Uterus (tissue), 4 donors: ENCODE measurements around the gene TMEM185B. TPM values are rescaled to one million over a fixed set of nuclear protein-coding genes. Genes with fewer than 3 reads are reported as not detected.

ENCODE experiments used
- DNase-seq, 2 donors: peaks; one replicate each; pipeline ENCODE4 v3.0.0-alpha.2; 2019 to 2020
- H3K27ac ChIP-seq, 2 donors: fragments of 200-600 bp; sonication (generic); 1 replicate in 1 of 2; 2 replicates in 1 of 2; pipeline ENCODE4 v1.5.1; 2016 to 2018
- H3K27me3 ChIP-seq, 2 donors: fragments of 200-600 bp; sonication (generic); one replicate each; pipeline ENCODE4 v1.5.1; 2018 to 2019; ENCODE audit warnings: control low read depth in 1 of 2
- H3K36me3 ChIP-seq, 2 donors: fragments of 200-600 bp; sonication (generic); one replicate each; pipeline ENCODE4 v1.5.1; 2019; ENCODE audit warnings: control low read depth in 1 of 2
- H3K4me1 ChIP-seq, 2 donors: fragments of 200-600 bp; sonication (generic); one replicate each; pipeline ENCODE4 v1.5.1; 2018 to 2019; ENCODE audit warnings: control low read depth in 1 of 2
- H3K4me3 ChIP-seq, 2 donors: fragments of 200-600 bp; sonication (generic); 1 replicate in 1 of 2; 2 replicates in 1 of 2; pipeline ENCODE4 v1.5.1; 2018 to 2019; ENCODE audit warnings: mild to moderate bottlenecking in 1 of 2
- H3K9me3 ChIP-seq, 2 donors: fragments of 200-600 bp; sonication (generic); one replicate each; pipeline ENCODE4 v1.5.1; 2019; ENCODE audit warnings: control low read depth in 1 of 2
- POLR2A ChIP-seq, 2 donors: fragments of 450-650 bp; IDR thresholded peaks; one replicate each; pipeline ENCODE4 v1.6.1; 2016; ENCODE audit warnings: antibody characterized with exemption in 2 of 2, mild to moderate bottlenecking in 1 of 2, moderate library complexity in 1 of 2
- intact Hi-C: fragments of 100-400 bp; cut with DNase I; formaldehyde crosslinking; loops from one replicate; pipeline ENCODE4 v1.15.1; 2023; ENCODE audit warnings: low total_unique reads
- total RNA-seq, 4 donors: library from RNA; depleted of rRNA in 3 of 4; stranded (reverse); fragments of >200 nt in 3 of 4; gene quantifications; one replicate each; pipeline versions ENCODE4 v1.1.0 to v1.2.4, GENCODE V29; 2014 to 2023
- TF ChIP-seq, protein P1 (sequence below), 4 experiments: fragments of 200-600 bp in 2 of 4; fragments of 450-650 bp in 2 of 4; sonication (generic) in 2 of 4; IDR thresholded peaks; one replicate each; pipeline ENCODE4 v1.5.1; 2016 to 2019; ENCODE audit warnings: antibody characterized with exemption in 4 of 4, mild to moderate bottlenecking in 2 of 4, moderate library complexity in 1 of 4
- donor health status: DM: yes; HTN: yes; CAD: no.

The TMEM185B gene
- total RNA-seq, 4 donors from 2014 or later = 11.5 to 34.6 (median 22.0) TPM

- intact Hi-C loops = no loop called here
- Histone ChIP-seq H3K27ac (peak overlapping the region; percentile 66 to 75), H3K27me3 (no peaks in the 10 kb centered on the region), H3K4me1 (no peaks in the 10 kb centered on the region), H3K36me3 (no peaks in the 10 kb centered on the region), H3K4me3 (peak overlapping the region; percentile 27 to 44), H3K9me3 (no peaks in the 10 kb centered on the region)
- peak in 1 of 2 donors; percentile 22 for DNase-seq
- no peak for TF ChIP-seq POLR2A (IDR thresholded peaks at IDR 0.05)
- TF ChIP-seq, protein P1, sequence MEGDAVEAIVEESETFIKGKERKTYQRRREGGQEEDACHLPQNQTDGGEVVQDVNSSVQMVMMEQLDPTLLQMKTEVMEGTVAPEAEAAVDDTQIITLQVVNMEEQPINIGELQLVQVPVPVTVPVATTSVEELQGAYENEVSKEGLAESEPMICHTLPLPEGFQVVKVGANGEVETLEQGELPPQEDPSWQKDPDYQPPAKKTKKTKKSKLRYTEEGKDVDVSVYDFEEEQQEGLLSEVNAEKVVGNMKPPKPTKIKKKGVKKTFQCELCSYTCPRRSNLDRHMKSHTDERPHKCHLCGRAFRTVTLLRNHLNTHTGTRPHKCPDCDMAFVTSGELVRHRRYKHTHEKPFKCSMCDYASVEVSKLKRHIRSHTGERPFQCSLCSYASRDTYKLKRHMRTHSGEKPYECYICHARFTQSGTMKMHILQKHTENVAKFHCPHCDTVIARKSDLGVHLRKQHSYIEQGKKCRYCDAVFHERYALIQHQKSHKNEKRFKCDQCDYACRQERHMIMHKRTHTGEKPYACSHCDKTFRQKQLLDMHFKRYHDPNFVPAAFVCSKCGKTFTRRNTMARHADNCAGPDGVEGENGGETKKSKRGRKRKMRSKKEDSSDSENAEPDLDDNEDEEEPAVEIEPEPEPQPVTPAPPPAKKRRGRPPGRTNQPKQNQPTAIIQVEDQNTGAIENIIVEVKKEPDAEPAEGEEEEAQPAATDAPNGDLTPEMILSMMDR (IDR thresholded peaks at IDR 0.05) = no peak
These were observed 8.9 kb upstream of the TMEM185B start for GRCh38 chr2:120231974-120232635.

GRCh38 chr2:120231564-120231973, 8.4 kb upstream of the TMEM185B start:
- no peak for TF ChIP-seq POLR2A (IDR thresholded peaks at IDR 0.05)
- TF ChIP-seq, protein P1 (IDR thresholded peaks at IDR 0.05) = no peak
- peak in 1 of 2 donors; percentile 12 for DNase-seq
- intact Hi-C loops = no loop called here
- Histone ChIP-seq H3K9me3 (no peaks in the 10 kb centered on the region), H3K27me3 (no peaks in the 10 kb centered on the region), H3K36me3 (no peaks in the 10 kb centered on the region), H3K27ac (peak overlapping the region; percentile 66 to 75), H3K4me1 (no peaks in the 10 kb centered on the region), H3K4me3 (peak overlapping the region in 1 of 2 donors; percentile 44)

DNA sequence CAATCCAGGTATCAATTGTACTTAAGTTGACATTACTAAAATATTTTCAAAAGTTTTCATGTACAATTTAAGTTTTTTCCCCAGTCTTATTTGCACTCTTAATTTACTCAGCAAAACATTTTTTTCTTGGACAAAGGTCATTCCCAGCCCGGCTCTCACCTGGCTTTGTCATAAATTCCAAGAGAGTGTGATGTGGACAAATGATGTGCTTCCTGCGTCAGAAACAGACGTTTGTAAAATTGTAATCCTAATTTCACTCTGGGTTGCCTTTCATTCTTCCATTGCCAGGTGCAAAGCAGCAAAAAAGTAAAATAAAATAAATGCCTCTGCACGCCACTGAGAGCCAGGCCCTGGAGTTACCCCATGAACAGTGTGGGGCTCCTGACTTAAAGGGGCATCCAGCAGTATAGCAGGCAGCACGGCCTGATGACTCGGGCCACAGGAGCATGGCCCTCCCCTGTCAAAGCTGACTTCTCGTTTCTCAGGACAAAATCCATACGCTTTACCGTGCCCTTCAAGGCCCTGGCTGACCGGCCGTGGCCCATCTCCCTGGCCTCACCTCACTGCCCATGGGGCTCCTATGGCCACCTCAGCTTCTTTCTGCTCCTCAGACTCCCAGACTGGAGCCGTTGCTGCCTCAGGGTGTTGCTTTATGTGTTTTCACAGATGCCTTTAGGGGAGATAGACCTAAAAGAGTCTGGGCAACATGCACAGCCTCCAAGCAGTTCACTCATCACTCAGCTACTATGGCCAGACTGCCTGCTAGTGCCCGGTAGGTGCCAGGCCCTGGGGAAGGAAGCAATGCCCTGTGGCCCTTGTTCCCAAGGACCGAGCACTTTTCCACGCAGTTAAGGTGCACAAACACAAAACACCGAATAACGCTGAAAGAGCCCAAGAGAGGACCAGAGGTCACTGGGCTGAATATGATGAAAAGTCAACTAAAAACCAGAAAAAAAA, 7.6 kb upstream of the TMEM185B start:
- Histone ChIP-seq H3K4me3 (no peak overlapping the region), H3K36me3 (no peaks in the 10 kb centered on the region), H3K27me3 (no peaks in the 10 kb centered on the region), H3K4me1 (no peaks in the 10 kb centered on the region), H3K9me3 (no peaks in the 10 kb centered on the region), H3K27ac (peak overlapping the region in 1 of 2 donors; percentile 25)
- intact Hi-C loops = no loop called here
- no peak for TF ChIP-seq POLR2A (IDR thresholded peaks at IDR 0.05)
- TF ChIP-seq, protein P1 (IDR thresholded peaks at IDR 0.05) = no peak
- peak in 1 of 2 donors; percentile 12 for DNase-seq

DNA sequence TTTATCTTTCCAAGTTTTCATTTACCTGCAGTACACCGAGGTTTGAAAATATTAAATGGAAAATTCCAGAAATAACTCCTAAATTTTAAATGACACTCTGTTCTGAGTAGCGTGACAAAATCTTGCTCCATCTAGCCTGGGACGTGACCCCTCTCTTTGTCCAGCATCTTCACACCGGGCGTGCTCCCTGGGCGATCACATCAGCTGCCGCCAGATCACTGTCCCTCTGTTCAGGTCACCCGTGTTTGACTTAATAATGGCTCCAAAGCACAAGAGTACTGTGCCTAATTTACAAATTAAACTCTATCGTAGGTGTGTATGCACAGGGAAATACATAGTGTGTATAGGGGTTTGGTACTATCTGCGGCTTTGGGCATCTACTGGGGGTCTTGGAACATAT, 6.1 kb upstream of the TMEM185B start:
- no peak overlapping the region for H3K4me3 ChIP-seq
- no peak for DNase-seq
- H3K27me3 ChIP-seq = no peaks in the 10 kb centered on the region
- H3K36me3 ChIP-seq = no peaks in the 10 kb centered on the region
- intact Hi-C loops = loop anchor here (10.0 kb wide), 1 partner anchor 85 kb away; no protein-coding TSS in a partner anchor
- no peaks in the 10 kb centered on the region for H3K9me3 ChIP-seq
- H3K27ac ChIP-seq = no peak overlapping the region
- TF ChIP-seq, protein P1 (IDR thresholded peaks at IDR 0.05) = no peak
- TF ChIP-seq POLR2A (IDR thresholded peaks at IDR 0.05) = no peak
- H3K4me1 ChIP-seq = no peaks in the 10 kb centered on the region
